GM12874 (cell line): Measurements from ENCODE around the gene GNAS.
A peak's percentile ranks its signal among the peaks of the same experiment; 100 is the strongest.

ENCODE experiments used
- CTCF ChIP-seq: IDR thresholded peaks from 2 replicates; pipeline ENCODE4 v1.5.1; 2011; ENCODE audit warnings: low read depth, mild to moderate bottlenecking, control low read depth, low read length, moderate library complexity; ENCODE audit not compliant: insufficient read depth

Gene GNAS

DNA sequence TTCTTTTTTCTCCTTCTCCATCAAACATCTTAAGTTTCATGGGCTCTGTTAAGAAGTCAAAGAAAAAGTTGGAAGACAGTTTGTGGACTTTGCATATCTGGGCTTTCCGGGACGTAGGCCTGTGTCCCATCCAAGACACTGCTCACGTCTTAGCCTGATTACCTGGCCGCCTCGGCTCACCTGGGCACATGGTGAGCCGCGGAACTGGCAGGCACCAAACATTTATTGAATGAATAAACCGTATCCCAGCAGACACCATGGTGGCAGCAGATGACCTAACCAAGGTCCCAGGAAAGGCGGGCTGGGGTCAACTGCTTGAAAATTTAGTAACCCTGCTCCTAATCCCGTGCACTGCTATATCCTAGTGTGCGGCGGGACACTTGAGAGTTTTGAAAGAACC is 35.6 kb downstream of the GNAS start:
- no peak for TF ChIP-seq CTCF

GRCh38 chr20:58888521-58889333 is 36.2 kb downstream of the GNAS start:
- TF ChIP-seq CTCF: no peak

GRCh38 chr20:58889334-58889760 is 36.8 kb downstream of the GNAS start:
- TF ChIP-seq CTCF: no peak

- TF ChIP-seq CTCF: 0 out of 2 replicates have a peak, but pooled peaks have one; percentile 8
Measured at GRCh38 chr20:58889798-58890517, 37.4 kb downstream of the GNAS start.

DNA sequence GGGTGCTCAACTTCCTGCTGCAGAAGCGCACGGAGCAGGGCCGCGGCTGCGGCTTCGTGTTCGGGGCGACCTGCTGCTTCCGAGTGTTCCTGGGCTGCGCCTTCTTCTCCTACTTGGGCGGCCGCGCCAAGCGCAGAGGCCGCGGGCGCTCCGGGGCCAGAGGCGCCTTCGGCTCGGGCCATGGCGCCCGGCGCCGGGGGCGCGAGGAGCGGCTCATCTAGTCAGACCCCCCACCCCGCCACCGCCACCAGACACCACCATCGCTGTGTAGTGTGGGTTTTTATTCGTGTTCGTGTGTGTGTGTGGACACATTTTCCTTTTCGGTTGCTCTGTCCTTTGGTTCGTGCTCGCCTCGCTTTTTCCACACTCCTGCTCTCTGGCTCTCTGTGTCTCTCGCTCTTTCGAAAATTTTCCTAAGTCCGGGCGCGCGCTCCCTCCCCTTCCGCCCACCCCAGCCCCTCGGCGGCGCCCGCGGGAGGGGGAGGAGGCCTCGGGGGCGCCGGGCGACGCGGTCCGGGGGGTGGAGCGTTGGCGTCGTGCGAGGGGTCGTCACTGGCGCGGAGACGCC is 38.1 kb downstream of the GNAS start:
- TF ChIP-seq CTCF: no peak

- TF ChIP-seq CTCF: no peak
Measured at GRCh38 chr20:58891086-58891717, 38.7 kb downstream of the GNAS start.

DNA sequence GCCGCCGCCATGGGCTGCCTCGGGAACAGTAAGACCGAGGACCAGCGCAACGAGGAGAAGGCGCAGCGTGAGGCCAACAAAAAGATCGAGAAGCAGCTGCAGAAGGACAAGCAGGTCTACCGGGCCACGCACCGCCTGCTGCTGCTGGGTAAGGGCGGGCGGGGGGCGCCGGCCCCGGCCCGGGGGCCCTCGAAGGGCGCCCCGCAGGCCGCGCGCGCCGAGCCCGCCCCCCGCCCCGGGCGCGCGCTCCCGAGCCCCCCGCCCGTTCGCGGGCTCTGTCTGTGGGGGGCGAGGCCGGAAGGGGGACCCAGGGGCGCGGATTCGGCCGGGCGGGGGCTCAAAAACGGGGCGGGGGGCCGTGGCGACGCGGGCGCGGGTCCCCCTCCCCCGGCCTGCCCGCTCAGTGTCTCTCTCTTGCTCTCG is 39.2 kb downstream of the GNAS start:
- TF ChIP-seq CTCF: no peak
